Right forelimb (tissue), 1 donor: ENCODE data around the gene ZBTB7C.

ENCODE experiments used
- DNase-seq: peaks from one replicate; pipeline ENCODE4 v3.0.0-alpha.2; 2018

ZBTB7C gene

DNA sequence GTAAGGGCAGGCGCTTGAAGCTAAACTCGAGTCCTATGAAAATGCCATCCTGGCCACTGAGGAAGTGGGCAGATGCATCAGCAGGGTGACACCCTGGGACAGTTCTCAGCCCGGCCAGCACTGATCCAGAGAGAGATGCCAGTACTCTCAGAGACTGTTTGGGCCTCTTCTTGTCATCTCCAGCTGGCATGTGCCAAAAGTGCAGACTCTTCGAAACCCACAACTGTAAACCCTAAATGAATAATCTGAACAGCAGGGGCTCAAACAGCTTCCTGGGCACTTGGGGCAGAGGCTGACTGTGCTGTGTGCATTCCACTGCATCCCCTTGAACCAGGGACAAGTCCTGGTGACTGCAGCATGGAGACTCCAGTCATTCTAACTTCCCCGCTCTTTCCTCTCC is 274.6 kb downstream of the ZBTB7C start:
- DNase-seq: no peak

- no peak for DNase-seq
Measured at GRCh38 chr18:48133671-48134251, 275.4 kb downstream of the ZBTB7C start.

- DNase-seq: no peak
Measured at GRCh38 chr18:48132797-48133655, 276.2 kb downstream of the ZBTB7C start.

- no peak for DNase-seq
Measured at GRCh38 chr18:48131042-48131441, 278.1 kb downstream of the ZBTB7C start.

DNA sequence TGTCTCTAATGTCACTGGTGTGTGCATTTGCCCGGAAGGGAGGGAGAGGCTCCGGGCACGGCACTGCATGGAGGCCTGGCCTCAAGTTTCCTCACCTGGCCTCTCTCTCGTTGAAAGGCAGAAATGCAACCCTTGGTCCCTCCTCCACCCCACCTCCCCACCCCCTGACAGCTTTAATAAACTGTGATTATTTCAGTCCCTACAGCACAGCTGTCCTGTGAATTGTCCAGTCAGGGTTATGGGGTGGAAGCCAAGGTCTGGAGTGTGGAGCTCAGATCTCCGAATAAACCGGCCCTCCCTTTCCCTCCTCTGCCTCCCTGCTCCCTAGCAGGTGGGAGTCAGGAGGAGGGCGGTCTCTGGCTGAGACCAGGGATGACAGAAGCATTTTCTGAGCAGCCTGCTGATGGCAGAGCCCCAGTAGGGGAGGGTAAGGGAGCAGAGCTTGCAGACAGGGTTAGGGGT is 279.5 kb downstream of the ZBTB7C start:
- DNase-seq: no peak

DNA sequence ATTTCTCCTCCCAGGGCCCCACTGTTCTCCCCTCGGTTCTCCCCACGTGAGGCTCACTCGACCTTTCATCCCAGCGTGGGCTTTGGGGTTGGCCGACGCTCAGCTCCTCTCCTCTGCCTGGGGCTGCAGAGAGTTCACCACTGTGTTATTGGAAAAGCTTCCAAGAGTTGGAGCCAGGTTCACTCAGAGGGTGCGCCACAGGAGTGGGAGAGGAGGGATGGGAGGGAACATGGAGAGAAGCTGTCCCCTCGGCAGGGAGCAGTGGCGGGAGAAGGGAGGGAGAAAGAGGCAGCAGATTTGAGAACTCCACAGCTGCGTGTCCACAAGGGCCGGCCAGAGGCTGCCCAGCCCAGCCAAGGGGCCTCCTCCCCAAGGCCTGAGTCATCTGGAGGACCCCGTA is 281.6 kb downstream of the ZBTB7C start:
- peak; percentile 51 for DNase-seq

- DNase-seq: peak; percentile 23
Measured at GRCh38 chr18:48126240-48126639, 282.9 kb downstream of the ZBTB7C start.

DNA sequence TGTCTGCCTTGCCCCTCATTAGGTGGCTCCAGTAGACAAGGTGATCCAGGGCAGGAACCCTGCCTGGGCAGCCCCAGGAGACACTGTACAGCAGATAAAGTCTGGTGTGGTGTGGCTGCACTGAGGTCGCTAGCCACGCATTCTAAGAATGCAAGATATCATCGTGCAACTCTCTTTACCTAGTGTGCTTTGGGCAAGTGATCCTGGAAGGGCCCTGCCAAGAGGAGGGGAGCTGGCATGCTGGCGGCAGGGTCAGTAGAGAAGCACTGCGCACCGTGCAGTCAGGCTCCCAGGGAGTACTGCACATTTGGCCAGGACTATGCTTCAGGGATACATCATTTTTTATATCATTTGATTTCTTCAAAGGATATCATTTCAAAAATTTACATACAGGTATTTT is 283.5 kb downstream of the ZBTB7C start:
- DNase-seq: peak; percentile 4

DNA sequence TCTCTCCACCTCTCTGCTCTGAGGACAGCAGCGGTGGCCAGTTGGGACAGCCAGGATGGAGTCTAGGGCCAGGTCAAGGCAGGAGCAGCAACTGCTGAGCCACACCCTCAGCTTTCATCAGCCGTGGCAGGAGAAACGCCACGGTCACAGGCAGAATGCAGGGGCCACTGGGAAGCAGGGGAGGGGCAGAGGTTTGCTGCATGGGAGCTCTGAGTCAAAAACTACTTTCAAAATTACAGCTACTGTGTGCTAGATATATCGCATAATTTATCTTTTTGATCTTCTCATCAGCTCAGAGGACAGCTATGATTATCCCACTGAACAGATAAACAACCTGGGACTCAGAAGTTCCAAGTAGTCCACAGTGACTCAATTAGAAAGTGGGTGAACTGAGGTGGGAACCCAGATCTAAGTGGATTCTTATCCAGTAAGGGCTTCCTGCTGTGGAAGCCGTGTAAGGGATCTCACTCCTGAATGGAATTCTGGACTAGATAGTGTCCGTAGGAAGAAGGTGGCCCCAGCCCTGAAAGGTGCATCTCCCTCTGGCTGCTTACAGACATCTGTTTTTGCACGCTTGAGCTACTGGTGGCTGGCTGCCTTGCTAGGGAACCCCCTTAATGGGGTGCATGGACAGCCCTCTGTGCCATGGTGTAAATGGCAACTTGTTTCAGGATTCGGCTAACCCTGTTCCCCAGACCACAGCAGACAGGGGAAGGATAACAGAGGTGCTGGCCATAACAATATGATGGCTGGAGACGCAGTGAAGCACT is 284.1 kb downstream of the ZBTB7C start:
- DNase-seq: peak; percentile 30

GRCh38 chr18:48123941-48124340 is 285.2 kb downstream of the ZBTB7C start:
- DNase-seq: peak; percentile 34

DNA sequence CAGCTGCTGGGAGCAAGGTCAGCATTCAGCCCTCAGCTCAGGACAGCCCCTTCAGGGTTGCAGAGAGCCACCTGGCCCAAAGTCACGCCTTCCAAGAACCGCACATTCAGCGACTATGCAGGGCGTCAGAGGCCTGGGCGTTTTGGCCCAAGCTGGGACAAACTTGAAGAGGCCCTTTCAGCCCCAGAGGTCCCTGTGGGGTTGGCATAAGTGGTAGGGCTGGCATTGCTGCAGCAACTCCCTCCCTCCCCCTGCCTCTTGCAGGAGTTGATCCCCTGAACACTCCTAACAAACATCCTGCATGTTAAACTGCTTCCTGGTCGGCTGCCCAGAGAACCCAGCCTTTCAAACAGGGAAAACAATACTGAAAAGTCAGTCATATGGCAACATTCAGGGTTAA is 285.9 kb downstream of the ZBTB7C start:
- peak; percentile 49 for DNase-seq

GRCh38 chr18:48122816-48123215 is 286.4 kb downstream of the ZBTB7C start:
- DNase-seq: no peak

DNA sequence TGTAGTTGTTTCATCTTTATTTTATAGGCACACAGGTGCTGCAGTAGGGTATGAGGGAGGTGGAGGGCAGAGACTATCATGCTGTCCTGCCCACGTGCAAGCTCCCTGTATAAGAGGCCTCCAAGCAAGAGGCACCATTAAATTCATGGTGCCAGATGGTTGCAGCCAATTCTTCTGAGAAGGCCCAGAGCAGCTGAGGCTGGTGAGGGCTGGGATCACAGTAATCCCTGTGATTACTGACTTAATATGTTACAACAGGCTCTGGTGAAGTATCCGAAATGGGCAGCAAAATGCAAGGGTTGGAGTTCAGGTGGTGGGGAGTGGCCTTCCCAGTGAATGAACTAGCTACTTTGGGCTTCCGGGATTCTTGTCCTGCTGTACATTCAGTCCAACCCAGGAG is 286.8 kb downstream of the ZBTB7C start:
- no peak for DNase-seq

- DNase-seq: peak; percentile 10
Measured at GRCh38 chr18:48121752-48122151, 287.4 kb downstream of the ZBTB7C start.

DNA sequence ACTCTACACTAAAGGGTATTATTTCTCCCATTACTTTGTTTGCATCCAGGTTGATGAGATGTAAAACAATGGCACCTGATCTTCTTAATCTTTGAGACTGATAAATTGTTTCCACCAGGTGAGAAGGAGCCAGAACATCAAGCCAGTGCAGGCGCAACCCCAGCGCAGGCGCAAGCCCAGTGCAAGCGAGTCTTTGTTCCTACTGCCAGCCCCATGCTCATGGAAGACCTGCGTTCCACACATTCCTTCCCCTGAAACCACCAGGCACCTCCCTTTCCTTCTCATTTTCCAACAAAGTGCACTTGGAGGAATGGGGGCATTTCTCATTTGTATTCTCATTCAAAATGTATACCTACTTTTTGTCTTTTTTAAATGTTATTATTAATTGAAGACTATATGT is 290.0 kb downstream of the ZBTB7C start:
- no peak for DNase-seq

- DNase-seq: no peak
Measured at GRCh38 chr18:48116873-48117630, 292.1 kb downstream of the ZBTB7C start.

- DNase-seq: no peak
Measured at GRCh38 chr18:48116017-48116416, 293.2 kb downstream of the ZBTB7C start.

DNA sequence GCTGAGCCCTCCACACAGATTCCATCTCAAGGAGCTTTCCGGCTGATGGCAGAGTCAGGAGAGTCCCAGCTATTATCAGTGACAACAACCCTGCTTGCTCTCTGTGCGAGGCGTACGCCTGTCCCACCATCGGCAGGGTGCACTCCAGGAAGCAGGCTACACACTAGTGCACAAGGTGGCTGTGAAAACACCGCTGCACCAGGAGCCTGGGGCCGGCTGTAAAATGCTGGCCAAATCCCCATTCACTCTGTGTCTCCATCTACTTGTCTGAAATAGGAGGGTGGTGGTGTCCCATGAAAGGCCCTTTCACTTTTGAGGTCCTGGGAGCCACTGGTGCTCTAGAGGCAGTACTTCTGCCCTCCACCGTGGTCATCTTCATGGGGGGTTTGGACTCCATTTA is 295.5 kb downstream of the ZBTB7C start:
- no peak for DNase-seq

DNA sequence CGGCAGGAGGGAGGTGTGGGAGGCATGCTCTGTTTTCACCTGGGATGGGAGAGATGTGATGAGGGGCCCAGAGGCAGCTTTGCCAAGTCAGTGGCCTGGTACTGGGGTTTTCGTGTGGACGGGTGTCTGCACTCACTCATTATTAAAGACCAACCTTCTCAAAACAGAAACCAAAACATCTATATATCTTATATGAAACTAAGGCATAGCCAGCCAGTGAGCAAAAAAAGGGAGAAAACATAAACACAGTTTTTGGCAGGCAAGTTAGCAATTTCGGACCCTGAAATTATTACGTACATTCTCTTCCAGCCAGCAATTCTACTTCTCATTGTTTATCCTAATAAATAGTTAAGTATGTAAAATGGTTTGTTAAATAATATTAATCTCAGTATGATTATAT is 297.6 kb downstream of the ZBTB7C start:
- no peak for DNase-seq

GRCh38 chr18:48110797-48111196 is 298.4 kb downstream of the ZBTB7C start:
- DNase-seq: no peak

GRCh38 chr18:48109961-48110493 is 299.2 kb downstream of the ZBTB7C start:
- no peak for DNase-seq

DNA sequence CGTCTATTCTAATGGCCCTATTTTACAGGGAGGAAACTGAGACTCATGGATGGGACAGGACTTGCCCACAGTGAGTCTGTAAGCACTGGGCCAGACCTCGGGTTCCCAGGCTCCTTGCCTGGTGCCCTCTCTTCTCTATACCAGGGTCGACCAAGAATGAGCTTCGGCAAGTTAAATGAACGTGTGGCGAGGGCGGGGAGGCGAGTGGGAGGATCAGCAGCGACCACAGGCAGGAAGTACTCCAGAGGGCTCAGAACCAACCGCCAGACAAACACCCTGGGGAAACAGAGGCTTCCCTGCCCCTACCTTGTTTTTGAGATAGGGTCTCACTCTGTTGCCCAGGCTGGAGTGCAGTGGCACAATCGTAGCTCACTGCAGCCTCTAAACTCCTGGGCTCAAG is 301.0 kb downstream of the ZBTB7C start:
- no peak for DNase-seq
